OCI-LY3 (cell line): ENCODE results near the gene CTPS2.

Experiments used
- CTCF ChIP-seq: fragments of 200-600, 300-600 bp; sonication (generic); IDR thresholded peaks from 2 replicates; pipeline ENCODE4 v1.5.1; 2014; ENCODE audit warnings: antibody characterized with exemption, low read length, low read depth
- EZH2phosphoT487 ChIP-seq: fragments of 200-600 bp; shearing (Covaris generic); IDR thresholded peaks from 2 replicates; pipeline ENCODE4 v1.6.1; 2018; ENCODE audit warnings: antibody characterized with exemption, mixed run types, low read depth

GRCh38 chrX:16730450-16730849, 18.0 kb upstream of the CTPS2 start:
- TF ChIP-seq CTCF (no peak), EZH2phosphoT487 (no peak)
